GM18505 (cell line): ENCODE measurements around the gene MEGF8.
"Not testable (repeated sequence)": the region's sequence is repeated elsewhere in the genome, so short reads cannot be mapped to it uniquely, and the experiment has no call there.

Source experiments
- ATAC-seq: cut with Tn5 transposase; IDR thresholded peaks from one replicate; pipeline ENCODE4 v1.9.1; 2021; ENCODE audit not compliant: unreplicated experiment
- POLR2A ChIP-seq: IDR thresholded peaks from 4 replicates; pipeline ENCODE4 v1.6.1; 2011; ENCODE audit warnings: borderline replicate concordance; ENCODE audit not compliant: insufficient read depth, insufficient read length; ENCODE audit errors: extremely low read depth

MEGF8 gene

GRCh38 chr19:42323852-42324654 lies 1.4 kb upstream of the MEGF8 start:
- no peak for ATAC-seq
- no peak for TF ChIP-seq POLR2A

DNA sequence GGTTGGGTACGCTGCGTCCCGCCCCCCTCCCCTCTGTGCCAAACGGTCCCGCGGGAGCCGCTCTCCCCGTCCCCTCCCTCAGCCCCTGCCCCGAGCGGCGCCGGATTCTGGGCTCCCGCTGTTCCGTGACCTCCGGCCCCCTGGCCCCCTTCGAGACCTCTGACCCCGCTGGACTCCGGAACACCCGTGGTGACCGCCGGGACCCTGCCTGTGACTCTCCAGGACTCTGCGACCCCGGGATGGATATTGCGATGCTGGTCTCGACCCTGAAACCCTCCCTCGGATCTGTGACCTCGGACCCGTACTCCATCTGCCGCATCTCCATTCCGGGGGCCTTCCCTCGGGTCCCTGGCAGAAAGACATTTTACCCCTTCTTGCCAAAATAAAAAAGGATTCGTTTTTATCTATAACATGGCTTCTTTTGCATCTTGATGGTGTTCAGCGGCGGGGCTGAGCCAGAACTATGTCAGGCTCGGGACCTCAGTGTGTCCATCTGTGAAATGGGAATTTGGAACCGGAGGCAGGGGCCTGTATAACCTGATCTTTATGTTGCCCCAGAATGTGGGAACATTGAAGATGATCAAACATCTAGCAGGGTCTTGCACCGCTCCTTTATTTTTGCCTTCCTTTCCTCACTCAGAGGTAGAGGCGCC lies 654 bp upstream of the MEGF8 start:
- no peak for TF ChIP-seq POLR2A
- no peak for ATAC-seq

DNA sequence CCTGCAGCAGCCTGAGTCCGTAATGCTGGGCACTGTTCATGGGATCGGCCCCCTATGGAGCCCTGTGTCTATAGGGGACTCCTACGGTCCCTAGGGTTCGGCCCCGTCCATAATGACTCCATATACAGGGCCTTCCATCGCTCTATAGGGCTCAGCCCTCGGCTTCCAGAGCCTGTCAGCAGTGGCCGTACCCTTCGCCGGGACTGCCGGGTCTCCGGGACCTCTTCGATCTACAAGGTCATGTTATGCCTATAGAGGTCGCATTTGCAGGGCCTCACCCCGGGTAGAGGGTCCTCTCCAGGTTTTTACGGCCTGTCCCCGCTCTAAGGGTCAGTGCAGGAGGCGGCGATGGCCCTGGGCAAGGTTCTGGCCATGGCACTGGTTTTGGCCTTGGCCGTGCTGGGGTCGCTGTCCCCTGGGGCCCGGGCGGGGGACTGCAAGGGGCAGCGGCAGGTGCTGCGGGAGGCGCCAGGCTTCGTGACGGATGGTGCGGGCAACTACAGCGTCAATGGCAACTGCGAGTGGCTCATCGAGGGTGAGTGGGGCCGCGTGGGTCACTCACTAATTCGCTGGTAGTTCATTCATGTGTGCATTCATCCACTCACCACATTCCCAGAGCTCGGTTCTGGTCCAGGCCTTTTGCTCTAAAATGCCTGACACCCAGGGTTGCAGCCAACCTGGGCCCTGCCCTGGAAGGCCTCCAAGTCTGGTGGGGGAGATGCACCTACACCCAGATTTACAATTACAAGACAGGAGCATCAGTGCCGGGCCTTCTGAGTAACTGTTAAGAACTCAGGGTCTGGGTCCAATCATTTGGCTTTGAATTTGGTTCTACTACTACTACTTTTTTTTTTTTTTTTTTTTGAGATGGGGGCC lies 699 bp downstream of the MEGF8 start:
- TF ChIP-seq POLR2A, result no peak
- peak; percentile 11 for ATAC-seq

DNA sequence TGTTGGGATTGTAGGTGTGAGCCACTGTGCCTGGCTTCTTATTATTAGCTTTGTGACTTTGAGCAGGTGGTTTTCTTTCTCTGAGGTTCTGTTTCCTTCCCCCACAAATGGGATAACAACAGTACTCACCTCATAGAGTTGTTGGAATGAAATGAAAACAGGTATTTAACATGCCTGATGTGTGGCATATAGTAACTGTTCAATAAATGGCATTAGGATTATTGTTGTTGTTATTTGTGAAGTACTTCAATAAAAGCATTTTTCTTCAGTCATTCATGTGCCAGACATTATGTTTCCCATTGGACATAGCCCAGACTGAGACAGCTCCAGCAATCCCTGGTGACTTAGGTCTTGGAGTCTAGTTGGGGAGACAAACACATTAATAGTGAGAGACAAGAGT lies 1.5 kb downstream of the MEGF8 start:
- TF ChIP-seq POLR2A, result no peak
- no peak for ATAC-seq

DNA sequence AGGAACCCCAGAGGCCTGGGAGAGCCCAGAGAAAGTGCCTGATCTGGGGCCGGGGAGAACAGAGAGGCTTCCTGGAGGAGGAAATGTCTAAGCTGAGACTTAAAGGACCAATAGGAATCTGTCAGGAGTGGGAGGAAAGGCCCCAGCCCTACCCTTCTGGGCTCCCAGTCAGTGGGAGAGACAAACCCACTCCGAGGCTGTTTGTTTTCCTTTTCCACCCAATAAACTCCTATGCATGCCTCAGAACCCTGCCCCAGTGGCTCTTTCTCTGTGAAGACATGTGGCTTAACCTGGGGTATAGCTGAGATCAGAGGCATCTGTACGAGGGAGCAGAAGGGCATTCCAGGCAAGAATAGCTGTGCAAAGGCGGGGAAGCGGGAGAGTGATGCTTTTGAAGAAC lies 1.9 kb downstream of the MEGF8 start:
- ATAC-seq, result no peak
- no peak for TF ChIP-seq POLR2A

DNA sequence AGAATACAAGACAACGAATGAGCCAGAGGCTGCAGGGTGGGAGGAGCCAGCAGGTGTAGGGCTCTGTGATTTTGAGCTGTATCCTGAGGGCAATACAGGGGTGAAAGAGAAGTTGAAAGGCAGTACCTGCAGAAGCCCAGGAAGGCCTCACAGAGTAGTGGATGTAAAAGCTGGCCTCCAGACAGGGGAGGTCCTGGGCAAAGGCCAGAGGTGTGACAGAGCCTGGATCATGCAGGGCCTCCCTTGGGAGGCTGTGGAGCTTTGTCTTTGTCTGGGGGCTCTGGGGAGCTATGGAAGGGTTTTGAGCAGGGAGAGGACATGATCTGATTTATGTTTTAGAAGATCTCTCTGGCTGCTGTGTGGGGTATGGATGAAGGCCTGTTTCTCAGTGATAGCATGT lies 2.7 kb downstream of the MEGF8 start:
- TF ChIP-seq POLR2A, result no peak
- ATAC-seq, result no peak

- TF ChIP-seq POLR2A, result no peak
- no peak for ATAC-seq
Measured at GRCh38 chr19:42328854-42329253, 3.4 kb downstream of the MEGF8 start.

DNA sequence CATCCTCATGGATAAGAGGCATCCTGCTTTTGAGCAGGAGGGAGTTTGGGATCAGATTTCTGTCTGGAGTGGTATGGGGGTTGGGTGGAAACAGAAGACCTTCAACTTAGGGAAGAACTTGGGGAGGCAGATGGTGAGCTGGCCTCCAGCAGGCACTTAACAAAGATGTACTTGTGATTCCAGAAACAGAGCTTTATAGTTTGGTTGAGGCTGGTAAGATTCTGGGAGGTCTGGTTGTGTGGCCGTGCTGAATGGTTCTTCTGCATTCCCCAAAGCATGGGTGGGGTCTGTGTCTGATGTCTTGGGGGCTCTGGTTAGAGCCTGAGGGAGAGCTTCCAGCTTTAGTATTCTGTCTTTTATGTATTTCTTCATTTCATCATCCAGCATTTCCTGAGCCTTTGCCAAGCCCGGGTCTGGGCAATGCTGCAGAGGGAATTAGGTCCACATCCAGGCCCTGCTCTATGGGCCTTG lies 4.8 kb downstream of the MEGF8 start:
- ATAC-seq, result no peak
- no peak for TF ChIP-seq POLR2A

GRCh38 chr19:42331333-42331732 lies 5.9 kb downstream of the MEGF8 start:
- not testable (repeated sequence) for ATAC-seq

GRCh38 chr19:42332059-42332458 lies 6.6 kb downstream of the MEGF8 start:
- TF ChIP-seq POLR2A, result no peak
- ATAC-seq, result no peak

DNA sequence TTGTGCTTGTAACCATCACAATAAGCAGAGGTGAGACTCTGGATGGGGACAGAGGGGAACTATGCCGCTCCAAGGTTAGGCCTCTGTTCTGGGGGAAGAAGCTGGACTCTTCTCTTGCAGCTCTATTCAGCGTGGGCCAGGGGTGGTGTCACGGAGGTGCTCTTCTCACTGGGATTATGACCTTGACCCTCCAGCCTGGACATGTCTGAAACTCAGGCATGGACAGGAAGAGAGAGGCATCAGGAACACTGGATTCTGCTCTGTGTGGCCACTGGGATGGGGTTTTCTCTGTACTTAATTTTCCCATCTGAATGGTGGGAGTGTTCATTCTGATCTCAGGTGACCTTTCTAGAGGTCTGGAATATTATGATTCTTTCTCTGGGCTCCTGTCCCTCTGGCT lies 7.6 kb downstream of the MEGF8 start:
- no peak for TF ChIP-seq POLR2A
- ATAC-seq, result no peak

- no peak for ATAC-seq
Measured at GRCh38 chr19:42333975-42334696, 8.7 kb downstream of the MEGF8 start.

More at GRCh38 chr19:42333975-42334696, 8.7 kb downstream of the MEGF8 start:
- no peak for TF ChIP-seq POLR2A
